GM18868 (cell line): ENCODE measurements around the gene CHKB.
A peak's percentile ranks its signal among the peaks of the same experiment; 100 is the strongest.
"Not testable (repeated sequence)": the region's sequence is repeated elsewhere in the genome, so short reads cannot be mapped to it uniquely, and the experiment has no call there.

Source experiments
- ATAC-seq: cut with Tn5 transposase; IDR thresholded peaks from one replicate; pipeline ENCODE4 v1.9.1; 2021; ENCODE audit warnings: mild to moderate bottlenecking, moderate library complexity; ENCODE audit not compliant: unreplicated experiment

CHKB gene

DNA sequence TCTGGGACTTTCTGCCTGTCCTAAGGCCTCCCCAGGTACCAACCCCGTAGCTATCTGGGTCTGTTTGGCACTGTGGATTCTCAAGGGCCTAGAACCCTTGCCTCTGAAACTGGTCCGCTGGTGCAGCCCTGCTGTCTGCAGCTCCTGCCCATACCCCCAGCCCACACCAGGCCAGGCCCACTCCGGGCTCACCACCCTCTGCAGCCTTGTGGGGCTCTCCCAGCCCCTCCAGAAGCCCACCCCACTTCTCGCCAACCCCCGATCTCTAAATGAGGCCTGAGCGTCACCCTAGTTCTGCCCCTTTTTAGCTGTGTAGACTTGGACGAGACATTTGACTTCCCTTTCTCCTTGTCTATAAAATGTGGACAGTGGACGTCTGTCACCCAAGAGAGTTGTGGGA lies 32.3 kb downstream of the CHKB start:
- no peak for ATAC-seq

DNA sequence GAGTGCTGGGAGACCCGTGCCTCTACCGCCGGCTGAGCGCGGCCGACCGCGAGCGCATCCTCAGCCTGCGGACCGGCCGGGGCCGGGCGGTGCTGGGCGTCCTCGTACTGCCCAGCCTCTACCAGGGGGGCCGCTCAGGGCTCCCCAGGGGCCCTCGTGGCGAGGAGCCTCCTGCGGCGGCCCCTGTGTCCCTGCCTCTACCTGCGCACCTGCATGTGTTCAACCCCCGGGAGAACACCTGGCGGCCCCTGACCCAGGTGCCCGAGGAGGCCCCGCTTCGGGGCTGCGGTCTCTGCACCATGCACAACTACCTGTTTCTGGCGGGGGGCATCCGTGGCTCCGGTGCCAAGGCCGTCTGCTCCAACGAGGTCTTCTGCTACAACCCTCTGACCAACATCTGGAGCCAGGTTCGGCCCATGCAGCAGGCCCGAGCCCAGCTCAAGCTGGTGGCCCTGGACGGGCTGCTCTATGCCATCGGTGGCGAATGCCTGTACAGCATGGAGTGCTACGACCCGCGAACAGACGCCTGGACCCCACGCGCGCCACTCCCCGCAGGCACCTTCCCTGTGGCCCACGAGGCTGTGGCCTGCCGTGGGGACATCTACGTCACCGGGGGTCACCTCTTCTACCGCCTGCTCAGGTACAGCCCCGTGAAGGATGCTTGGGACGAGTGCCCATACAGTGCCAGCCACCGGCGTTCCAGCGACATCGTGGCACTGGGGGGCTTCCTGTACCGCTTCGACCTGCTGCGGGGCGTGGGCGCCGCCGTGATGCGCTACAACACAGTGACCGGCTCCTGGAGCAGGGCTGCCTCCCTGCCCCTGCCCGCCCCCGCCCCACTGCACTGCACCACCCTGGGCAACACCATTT lies 33.5 kb downstream of the CHKB start:
- no peak for ATAC-seq

GRCh38 chr22:50548040-50548920 lies 34.4 kb downstream of the CHKB start:
- no peak for ATAC-seq

DNA sequence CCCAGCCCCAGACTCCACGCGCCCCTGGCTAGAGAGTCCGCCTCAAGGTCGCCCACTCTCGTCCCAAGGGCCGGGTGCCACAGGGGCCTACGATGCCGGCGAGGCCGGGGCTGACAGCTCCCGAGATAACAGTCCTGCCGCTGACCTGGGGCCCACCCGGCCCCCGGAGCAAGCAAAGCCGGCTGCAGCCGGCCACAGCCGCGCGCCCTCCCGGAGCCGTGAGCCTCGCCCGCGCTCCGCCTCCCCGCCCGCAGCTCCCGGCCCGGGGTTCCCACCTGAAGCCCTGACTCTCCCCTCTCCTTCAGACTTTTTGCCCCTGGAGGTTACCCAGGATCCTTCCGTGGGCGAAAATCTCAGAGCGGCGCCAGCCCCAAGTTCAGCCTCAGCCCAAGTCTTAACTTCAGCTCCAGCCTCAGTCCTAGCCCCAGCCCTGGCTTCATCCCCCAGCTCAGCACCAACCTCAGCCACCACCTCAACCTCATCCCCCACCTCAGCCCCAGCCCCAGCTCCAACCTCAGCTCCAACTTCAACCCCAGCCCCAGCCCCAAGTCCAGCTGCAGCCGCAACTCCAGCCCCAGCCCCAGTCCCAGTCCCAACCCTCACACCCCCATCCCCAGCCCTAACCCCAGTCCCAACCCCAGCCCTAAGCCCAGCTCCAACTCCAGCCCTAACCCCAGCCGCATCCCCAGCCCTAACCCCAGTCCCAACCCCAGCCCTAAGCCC lies 35.2 kb downstream of the CHKB start:
- ATAC-seq = no peak

DNA sequence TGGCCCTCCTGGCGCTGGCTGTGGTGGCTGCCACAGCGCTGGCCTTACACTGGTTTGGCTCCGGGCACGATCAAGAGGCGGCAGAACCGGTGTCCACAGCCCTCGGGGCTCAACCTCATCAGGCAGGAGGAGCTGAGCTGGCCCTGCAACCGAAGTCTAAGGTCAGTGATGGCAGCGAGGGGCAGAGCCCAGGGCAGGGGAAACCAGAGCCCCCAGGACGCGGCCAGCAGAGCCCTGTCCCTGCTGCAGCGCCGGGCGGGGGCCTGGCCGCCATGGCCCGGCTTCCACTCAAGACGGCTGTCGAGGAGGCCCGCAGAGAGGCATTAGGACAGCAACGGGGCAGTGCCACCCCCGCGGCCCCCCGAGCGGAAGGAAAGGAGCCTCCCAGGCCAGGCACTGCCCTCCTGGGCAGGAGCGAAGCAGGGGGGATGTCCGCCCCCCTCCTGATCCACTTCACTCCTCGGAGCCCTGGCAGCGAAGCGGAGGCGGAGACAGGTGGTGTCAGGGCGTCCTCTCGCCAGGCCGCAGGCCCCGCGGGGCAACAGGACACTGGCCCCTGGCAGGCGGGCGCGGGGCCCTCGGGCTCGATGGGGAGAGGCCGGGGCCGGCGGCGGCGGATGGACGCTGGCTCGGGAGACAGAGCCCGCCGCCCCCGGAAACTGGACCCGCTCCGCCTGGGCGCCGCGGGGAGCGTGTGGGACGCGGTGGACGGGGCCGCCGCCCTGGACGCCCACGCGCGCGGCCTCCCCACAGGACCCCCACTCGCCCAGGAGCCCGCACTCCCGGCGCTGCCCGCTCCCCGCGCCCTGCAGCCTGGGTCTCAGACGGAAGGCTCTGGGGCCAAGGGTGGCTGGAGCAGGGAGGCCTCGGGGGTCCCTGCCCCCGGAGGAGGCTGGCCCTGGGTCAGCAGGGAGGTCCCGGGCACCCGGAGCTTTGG lies 36.1 kb downstream of the CHKB start:
- no peak for ATAC-seq

- ATAC-seq = no peak
These were observed 36.9 kb downstream of the CHKB start, which contains the start of gene KLHDC7B for GRCh38 chr22:50545522-50546325. Gene KLHDC7B, plus strand, starts transcription at chr22:50545899. Its CDS starts 345 bp downstream, at chr22:50546244.

DNA sequence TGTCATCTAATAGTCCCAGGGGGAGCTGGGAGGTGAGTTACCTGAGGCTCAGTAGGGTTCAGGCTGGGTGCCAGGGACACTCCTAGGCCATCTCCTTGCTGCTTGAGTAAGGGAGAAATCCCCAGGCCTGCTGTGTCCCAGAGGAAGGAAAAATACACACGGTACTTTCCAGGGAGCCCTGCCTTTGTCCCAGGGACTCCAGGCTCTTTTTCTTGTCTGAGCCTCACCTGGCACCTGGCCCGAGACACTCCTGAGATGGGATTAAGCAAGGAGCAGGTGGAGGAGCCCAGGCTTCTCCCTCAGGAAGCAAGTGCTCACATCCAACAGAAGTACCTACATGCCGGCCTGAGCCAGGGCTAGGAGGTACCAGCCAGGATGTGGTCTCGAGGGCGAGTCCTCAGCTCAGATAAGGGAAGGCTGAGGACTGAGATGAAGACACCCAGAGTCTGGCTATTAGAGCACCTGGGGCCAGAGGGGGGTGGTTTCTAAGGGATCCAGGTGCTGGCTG lies 37.8 kb downstream of the CHKB start:
- no peak for ATAC-seq

- no peak for ATAC-seq
These were observed 38.4 kb downstream of the CHKB start for GRCh38 chr22:50544078-50544745.

DNA sequence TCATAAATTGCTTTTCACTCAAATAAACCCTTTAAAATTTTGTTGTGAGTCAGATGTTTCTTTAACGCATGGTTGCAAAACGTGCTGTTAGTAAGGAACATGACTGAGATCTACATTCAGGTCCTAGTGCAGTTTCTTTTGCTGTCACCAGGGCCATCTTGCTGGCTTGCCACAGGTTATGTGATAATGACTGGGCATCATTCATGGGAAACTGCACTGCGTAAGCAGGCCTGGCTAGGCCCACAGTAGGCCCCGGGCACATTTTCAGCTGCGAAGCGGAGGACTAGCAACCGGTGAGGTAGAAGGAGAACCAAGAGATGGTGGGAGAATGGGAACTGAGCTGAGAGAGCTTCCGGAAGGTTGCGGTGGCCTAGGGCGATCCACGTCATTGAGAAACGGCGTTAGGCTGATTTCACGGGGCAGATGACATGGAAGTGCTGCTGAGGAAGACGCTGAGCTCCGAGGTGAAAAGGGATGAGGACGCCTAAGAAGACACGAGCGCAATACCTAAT lies 40.2 kb downstream of the CHKB start:
- no peak for ATAC-seq

GRCh38 chr22:50541667-50542026 lies 41.0 kb downstream of the CHKB start:
- peak; percentile 23 for ATAC-seq

DNA sequence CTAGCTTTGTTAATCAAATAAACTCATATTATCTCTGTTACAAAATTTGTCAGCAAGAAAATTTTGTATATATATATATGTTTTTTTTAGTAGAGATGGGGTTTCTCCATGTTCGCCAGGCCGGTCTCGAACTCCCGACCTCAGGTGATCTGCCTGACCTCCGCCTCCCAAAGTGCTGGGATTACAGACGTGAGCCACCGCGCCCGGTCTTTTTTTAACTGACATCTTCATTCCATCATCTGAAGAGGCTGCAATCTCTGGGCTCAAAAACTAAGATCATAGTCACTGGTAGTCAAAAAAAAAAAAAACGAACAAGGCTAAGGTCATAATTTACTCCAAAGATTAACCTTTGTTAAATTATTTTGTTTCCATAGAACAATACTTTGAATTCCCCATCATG lies 42.3 kb downstream of the CHKB start:
- ATAC-seq = no peak

DNA sequence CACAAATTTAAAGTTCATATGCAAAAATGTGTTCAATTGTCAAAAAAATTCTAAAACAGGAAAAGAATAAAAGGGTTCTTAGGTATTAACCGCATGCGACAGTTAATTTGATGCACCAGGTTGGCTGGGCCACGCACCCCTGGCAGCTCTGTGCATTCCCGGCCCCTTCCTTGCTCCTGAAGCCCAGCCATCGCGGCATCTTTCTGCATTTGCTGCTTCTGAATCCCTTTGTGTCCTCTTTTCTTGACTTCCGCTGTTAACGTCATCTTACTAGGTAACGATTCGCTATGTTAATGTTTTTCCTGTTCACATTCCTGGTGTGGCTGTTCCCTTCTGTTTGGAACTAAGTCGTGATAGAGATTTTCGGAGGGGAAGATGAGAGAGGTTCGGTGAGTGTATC lies 44.9 kb downstream of the CHKB start:
- no peak for ATAC-seq

GRCh38 chr22:50536226-50536625 lies 46.4 kb downstream of the CHKB start:
- no peak for ATAC-seq

DNA sequence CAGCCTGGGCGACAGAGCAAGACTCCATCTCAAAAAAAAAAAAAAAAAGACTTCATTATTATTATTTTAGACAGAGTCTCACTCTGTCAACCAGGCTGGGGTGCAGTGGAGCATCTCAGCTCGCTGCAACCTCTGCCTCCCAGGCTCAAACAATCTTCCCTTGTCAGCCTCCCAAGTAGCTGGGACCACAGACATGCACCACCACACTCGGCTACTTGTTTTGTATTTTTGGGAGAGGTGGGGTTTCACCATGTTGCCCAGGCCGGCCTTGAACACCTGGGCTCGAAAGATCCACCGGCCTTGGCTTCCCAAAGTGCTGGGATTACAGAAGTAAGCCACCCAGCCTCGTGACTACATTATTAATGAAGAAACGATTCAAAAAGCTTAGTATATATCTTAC lies 47.5 kb downstream of the CHKB start:
- ATAC-seq = no peak

DNA sequence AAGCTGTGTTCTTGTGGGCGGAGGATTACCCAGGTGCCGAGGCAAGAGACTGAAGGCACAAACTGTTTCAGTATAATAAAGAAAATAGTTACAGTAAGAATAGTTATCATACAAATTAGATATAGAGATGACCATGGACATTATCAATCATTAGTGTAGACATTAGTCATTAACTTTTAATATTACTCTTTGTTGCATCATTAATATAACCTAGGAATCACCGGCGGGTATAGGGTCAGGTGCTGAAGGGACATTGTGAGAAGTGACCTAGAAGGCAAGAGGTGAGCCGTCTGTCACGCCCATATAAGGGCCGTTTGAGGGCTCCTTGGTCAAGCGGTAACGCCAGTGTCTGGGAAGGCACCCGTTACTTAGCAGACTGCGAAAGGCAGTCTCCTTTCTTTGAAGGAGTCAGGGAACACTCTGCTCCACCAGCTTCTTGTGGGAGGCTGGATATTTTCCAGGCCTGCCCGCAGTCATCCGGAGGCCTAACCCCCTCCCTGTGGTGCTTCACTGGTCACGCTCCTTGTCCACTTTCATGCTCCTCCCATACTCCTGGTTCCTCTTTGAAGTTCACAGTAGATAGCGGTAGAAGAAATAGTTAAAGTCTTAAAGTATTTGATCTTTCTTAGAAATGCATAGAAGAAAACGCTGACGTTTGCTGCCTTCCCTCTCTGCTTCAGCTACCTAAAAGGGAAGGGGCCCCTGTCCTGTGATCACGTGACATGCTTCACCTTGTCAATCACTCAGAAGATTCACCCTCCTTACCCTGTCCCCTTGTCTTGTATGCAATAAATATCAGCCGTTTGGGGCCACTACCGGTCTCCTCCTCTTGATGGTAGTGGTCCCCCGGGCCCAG lies 48.6 kb downstream of the CHKB start:
- not testable (repeated sequence) for ATAC-seq

DNA sequence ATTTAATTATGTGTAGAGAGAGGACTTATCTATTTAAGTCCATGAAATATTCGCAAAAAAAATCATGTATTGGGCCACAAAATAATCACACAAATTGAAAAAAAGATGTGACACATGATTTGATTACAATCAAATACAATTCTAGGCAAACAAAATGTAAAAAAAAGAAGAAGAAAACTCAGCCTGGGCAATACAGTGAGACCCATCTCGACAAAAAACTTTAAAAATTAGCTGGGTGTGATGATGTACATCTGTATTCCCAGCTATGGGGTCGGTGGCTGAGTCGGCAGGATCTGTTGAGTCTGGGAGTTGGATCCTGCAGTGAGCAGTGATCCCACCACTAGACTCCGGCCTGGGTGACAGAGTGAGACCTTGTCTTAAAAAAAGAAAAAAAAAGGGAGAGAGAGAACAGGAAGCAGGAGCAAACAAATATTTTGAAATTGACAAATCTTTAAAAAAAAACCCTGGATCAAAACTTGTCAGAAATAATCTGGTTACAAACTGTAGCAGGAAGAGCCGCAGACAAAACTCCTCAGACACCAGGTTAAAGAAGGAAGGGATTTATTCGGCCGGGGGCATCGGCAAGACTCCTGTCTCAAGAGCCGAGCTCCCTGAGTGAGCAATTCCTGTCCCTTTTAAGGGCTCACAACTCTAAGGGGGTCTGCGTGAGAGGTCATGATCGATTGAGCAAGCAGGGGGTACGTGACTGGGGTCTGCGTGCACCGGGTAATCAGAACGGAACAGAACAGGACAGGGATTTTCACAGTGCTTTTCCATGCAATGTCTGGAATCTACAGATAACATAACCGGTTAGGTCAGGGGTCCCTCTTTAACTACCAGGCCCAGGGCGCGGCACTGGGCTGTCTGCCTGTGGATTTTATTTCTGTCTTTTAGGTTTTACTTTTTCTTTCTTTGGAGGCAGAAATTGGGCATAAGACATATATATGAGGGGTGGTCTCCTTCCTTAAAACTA lies 49.5 kb downstream of the CHKB start:
- ATAC-seq = no peak
